Stromal cell of bone marrow (primary cell): ENCODE measurements around the gene DMXL1.
"Not testable (repeated sequence)": the region's sequence is repeated elsewhere in the genome, so short reads cannot be mapped to it uniquely, and the experiment has no call there.

ENCODE experiments used
- DNase-seq: peaks from one replicate; pipeline ENCODE4 v3.0.0-alpha.2; 2012; ENCODE audit warnings: low read depth

DMXL1 gene

GRCh38 chr5:119212676-119213075 lies 141.8 kb downstream of the DMXL1 start:
- peak; percentile 6 for DNase-seq

DNA sequence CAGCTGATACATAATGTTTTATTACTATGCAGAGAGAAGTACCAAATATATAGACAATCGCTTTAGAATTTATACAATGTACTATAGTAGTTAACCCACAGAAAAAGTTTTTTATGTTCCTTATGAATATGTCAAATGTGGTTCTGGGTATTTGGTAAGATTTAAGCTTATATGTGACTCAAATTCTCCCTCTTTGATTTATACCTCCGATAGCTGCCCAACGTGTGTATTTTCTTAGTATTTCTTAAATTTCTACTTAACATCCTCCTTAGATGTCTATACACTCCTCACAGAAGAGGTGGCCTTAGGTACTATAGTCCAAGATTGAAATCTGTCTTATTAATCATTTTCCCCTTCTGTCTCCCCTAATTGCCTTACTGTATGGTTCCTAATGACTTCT lies 146.3 kb downstream of the DMXL1 start:
- no peak for DNase-seq

- DNase-seq: no peak
Measured at GRCh38 chr5:119218830-119219782, 148.2 kb downstream of the DMXL1 start.

DNA sequence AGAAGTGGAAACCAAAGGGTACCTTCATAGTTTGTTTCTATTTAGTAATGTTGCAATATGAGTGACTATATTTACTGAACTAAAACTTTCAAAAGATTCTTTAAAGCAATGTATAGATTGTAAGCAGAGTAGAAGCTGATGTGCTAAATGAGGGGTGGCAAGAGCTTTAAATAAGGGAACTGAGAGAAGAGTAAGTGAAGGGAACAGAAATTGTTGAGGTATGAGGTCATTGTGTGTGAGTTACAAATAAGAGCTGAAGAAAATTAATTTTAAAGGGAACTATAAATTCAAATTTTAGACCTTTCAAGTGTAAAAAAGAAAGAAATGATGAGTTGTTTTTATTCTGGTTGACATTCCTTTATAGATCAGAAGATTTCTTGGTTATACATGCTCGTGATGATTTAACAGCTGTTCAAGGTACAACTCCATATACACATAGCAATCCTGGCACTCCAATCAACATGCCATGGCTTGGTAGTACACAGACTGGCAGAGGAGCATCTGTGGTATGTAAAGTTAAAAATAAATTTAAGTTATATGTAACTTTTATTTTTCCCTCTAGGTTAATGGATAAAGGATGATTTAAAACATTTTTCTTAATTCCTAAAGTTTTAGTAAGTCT lies 149.8 kb downstream of the DMXL1 start:
- no peak for DNase-seq

DNA sequence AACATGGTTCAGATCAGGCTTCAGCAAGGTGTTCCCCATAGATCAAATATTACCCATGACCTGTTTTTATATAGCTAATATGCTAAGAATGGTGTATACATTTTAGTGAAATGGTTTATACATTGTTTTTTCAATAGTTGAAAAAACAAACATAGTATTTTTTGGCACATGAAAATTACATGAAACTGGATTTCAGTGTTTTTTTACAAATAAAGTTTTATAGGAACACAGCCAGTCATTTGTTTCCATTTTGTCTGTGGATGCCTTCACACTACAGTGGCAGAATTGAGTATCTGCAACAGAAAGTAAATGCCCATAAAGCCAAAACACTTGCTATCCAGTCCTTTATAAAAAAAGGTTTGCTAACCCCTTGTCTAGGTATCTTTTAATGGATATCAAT lies 150.4 kb downstream of the DMXL1 start:
- DNase-seq: no peak

- DNase-seq: no peak
Measured at GRCh38 chr5:119229950-119230349, 159.1 kb downstream of the DMXL1 start.

- DNase-seq: no peak
Measured at GRCh38 chr5:119238265-119239118, 167.6 kb downstream of the DMXL1 start.

DNA sequence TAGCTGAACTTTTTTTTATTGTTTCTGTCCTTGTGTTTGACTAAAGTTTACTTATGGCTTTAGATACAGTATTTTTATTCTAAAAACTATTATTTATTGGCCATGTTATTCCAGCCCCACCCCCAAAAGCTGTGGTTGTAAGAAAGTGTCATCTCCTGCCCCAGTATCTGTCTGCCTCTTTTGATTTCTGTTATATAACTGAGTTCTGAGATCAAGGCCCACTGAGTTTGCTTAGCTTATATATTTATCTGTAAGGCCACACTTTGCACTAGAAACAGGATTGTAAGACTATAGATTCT lies 168.2 kb downstream of the DMXL1 start:
- DNase-seq: no peak

DNA sequence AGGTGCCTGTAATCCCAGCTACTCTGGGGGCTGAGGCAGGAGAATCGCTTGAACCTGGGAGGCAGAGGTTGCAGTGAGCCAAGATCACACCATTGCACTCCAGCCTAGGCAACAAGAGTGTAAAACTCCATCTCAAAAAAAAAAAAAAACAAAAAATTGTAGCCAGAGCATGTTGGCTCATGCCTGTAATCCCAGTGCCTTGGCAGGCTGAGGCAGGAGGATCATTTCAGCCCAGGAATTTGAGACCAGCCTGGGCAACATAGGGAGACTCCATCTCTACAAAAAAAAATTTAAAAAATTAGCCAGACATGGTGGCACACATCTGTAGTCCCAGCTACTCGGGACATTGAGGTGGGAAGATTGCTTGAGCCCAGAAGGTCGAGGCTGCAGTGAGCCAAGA lies 168.9 kb downstream of the DMXL1 start:
- not testable (repeated sequence) for DNase-seq

DNA sequence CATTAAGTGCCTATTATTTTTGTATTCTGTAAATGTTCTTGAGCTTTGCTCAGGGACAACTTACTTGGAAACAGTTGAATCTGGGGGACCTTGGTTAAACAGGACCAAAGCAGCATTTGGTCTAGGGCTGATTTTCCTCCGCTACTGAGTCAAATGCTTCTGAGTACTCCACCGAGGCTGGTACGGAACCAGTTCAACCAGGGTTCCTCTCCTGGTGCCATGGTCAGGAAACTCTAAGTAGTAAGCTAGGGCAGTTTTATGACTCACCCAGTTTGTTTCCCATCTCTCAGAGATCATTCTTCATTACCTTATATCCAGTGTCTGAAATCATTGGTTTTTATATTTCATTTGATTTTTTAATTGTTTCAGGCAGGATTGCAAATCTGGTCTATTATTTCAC lies 173.0 kb downstream of the DMXL1 start:
- DNase-seq: no peak

DNA sequence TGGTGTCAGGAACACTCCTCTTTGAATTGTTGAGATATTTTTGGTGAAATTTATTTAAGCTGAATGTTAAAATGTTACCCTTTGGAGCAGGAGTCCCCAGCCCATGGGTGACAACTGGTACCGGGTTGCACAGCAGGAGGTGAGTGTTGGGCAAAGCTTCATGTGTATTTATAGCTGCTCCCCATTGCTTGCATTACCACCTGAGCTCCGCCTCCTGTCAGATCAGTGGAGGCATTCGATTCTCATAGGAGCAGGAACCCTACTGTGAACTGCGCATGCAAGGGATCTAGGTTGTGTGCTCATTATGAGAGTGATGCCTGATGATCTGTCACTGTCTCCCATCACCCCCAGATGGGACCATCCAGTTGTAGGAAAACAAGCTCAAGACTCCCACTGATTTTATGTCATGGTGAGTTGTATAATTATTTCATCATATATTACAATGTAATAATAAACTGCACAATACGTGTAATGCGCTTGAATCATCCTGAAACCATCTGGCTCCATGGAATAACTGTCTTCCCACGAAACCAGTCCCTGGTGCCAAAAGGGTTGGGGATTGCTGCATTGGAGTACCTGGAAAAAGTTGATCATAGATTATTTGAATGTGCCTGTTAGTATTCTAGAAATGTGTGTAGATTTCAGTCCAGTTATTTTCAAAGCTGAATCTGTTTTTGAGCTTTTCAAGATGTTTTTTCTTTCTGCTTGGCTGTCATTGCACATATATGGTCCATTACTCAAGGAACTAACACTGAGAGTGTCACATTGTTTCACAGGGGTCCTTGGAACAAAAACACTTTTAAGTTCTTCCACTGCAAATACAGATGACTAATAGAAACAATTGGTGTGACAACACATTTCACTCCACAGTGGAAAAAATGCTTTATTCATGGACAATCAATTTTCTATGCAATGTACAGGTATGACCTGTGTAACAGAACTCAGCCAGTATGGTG lies 180.3 kb downstream of the DMXL1 start:
- DNase-seq: no peak

GRCh38 chr5:119255571-119256356 lies 184.9 kb downstream of the DMXL1 start:
- no peak for DNase-seq

DNA sequence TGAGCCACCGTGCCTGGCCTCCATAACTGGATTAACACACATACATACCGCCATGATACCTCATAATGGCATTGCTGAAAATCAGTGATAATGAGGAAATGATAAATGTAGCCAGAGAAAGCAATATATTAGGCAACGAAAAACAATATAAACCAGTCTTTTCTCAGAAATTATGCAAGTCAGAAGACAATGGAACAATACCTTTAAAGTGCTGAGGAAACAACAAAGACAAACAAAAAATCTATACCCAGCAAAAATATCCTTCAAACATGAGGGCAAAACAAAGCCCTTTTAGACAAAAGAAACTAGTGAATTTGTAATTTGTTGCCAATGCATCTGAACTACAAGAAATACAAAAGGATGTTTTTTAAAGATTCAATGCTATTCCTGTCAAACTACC lies 186.7 kb downstream of the DMXL1 start:
- DNase-seq: no peak

- DNase-seq: no peak
Measured at GRCh38 chr5:119263639-119264038, 192.8 kb downstream of the DMXL1 start.

DNA sequence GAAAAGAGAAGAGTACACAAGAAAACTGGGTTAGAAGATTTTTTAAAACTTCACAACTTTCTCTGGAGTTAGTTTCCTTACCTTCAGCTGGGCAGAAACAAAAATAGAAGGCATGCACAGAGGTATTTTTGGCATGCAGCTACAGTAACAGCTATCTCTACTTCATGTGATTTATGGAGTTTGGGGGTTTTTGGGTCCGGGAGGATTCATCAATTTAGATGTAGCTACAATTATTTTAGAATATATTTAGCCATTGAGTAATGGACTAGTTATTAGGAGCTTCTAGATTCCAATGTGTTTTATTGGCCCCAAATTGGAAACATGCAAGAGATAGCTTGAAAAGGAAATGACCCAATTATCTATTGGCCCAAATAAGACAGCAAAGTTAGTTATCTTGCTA lies 193.3 kb downstream of the DMXL1 start:
- no peak for DNase-seq

DNA sequence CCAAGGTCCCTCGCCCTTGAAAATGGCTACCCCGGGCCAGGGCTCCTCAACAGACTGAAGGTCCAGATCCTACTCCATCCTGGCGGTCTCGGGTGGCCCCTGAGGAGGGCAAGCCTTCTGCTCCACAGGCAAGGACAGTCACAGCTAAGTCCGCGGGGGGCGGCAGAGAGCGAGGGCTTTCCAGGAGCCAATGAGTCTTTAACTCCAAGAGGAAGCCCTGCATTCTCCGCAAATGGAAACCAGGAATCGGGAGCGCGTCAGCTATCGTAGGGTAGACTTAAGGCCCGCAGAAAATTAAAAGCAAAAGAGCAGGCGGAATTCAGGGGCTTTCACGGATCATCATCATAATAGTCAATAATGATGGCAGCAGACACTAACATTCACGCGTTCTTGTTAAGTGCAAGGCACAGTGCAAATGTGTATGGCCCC lies 197.1 kb downstream of the DMXL1 start:
- peak; percentile 95 for DNase-seq

DNA sequence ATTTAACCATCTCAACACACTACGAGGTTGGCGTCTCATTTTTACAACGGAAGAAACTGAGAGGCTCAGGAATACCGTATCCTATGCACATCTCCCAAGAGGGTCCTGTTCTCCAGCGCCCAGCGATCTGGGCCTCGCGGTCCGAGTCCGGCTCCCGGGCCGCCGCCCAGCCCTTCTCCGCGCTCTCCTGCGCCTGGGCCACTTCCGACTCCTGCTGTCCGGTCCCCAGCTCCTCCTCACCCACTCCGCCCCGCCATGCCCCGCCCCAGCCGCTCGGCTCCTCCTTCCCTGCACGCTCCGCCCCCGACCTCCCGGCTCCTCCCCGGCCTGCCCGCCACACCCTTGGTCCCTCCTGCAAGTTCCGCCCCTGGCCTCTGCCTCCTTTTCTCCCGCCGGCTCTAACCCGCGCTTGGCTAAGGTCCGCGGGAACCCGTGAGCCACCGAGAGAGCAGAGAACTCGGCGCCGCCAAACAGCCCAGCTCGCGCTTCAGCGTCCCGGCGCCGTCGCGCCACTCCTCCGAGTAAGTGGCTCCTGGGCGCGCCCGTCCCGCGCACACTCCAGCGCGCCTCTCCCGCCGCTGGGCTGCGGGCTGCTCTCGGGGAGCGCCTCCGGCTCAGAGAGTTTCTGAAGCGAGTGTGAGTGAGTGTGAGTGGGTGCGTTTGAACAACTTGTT lies 197.6 kb downstream of the DMXL1 start:
- DNase-seq: peak; percentile 86

GRCh38 chr5:119269061-119269944 lies 198.4 kb downstream of the DMXL1 start:
- no peak for DNase-seq

DNA sequence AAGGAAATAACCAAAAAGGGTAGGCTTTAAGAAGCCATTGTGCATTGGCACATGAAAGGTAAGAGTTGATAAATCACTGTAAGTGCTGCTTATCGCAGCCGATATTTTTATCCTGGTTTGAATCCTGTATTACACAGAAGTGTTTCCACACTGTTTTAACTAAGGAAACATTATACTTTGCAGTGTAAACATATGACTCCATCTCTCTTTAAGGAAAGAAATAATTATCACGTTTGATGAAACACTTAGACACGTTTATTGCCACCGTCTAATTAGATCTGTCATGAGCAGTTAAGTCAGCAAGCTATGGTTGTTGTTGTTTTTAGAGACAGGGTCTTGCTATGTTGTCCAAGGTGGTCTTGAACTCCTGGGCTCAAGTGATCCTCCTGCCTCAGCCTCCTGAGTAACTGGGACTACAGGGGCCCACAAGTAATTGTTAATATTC lies 199.3 kb downstream of the DMXL1 start:
- no peak for DNase-seq
